Skin epidermis (tissue), 12 donors: ENCODE measurements around the gene DAGLA.

Experiments used
- H3K27ac ChIP-seq, 21 experiments: fragments of 200-600 bp; sonication (generic) in 11 of 21; one replicate each; pipeline ENCODE4 v1.5.0; 2020; ENCODE audit warnings: mild to moderate bottlenecking in 3 of 21, inconsistent platforms in 2 of 21, moderate library complexity in 2 of 21
- H3K4me3 ChIP-seq, 7 experiments: fragments of 200-600 bp; sonication (generic) in 2 of 7; one replicate each; pipeline ENCODE4 v1.5.0; 2020; ENCODE audit warnings: inconsistent platforms in 2 of 7, mild to moderate bottlenecking in 2 of 7, moderate library complexity in 1 of 7

DAGLA gene

DNA sequence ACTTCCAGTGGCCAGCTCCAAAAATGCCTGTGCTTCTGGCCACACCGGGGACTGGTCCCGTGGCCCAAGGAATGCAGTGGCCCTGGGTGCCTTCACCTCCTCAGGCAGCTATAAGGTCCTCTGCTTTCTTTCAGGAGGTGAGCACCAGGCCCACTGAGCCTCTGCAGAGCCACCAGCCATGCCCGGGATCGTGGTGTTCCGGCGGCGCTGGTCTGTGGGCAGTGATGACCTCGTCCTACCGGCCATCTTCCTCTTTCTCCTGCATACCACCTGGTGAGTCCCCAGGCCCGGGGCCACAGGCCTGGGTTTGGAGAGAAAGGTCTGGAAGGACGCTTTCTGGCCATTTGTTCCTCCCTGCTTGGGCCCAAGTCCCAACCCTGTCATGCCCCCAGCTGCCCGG lies 39.8 kb downstream of the DAGLA start:
- no peak overlapping the region for H3K27ac ChIP-seq
- H3K4me3 ChIP-seq, result no peak overlapping the region

DNA sequence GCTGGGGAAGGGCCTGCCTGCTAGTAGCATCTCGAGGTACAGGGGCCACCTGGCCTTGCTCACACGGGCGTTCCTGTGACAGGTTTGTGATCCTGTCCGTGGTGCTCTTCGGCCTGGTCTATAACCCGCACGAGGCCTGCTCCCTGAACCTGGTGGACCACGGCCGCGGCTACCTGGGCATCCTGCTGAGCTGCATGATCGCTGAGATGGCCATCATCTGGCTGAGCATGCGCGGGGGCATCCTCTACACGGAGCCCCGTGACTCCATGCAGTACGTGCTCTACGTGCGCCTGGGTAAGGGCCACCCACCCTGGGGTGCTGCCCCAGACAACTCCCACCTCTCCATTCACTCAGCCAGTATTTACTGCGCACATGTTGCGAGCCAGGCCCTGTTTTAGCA lies 40.4 kb downstream of the DAGLA start:
- Histone ChIP-seq H3K27ac (no peak overlapping the region), H3K4me3 (no peak overlapping the region)

DNA sequence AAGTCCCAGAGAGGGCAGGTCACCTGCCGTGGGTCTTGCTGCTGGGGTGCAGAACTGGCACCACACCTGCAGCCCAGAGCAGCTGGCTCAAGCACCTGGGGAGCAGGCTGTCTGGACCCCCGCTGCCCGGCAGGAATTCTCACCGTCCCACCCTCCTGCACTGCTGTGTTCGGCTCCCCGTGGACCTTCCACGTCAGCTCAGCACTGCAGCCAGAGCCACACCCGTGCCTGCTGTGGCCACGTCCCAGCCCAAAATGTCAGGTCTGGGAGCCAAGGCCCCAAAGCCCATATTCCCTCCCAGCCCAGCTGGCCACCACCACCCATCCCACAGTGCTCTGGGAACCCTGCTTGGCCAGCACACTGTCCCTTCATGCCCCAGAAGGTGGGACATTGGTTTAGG lies 44.2 kb downstream of the DAGLA start:
- Histone ChIP-seq H3K4me3 (no peak overlapping the region), H3K27ac (no peak overlapping the region)

DNA sequence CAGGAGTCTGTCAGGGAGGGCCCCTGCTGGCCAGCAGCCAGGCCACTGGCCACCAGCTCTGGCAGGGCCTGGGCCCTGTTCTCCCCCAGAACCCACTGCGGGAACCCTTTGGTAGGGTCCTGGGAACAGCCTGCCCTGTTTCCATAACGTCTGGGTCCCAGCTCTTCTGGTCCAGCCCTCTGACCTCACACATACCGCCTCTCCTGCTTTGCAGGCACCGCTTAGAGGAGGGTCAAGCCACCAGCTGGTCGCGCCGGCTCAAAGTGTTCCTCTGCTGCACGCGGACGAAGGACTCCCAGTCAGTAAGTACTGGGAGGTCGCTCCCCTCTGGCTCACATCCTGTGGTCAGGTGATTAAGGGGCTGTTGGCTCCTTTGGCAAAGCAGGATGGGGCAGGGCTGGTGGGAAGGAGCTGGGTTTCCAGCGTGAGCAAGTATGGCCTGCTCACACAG lies 45.6 kb downstream of the DAGLA start:
- H3K27ac ChIP-seq, result no peak overlapping the region
- H3K4me3 ChIP-seq, result no peak overlapping the region

DNA sequence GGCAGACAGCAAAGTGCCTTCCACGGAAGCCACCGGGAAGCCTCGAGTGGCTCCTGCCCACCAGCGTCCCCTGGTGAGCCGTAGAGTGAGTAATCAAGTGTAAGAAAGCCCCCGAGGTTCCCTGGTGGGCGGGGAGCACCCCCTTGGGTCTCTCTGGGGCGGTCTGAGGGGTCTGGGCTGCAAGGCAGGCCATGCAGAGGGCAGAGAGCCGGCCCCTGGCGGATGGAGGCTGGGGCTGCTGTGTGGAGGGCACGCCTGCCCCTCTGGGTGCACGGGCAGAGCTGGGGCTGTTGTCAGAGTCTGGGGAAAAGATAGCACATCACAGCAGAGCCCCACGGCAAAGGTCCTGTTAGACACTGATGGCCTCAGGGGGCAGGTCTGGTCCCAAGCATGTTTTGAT lies 46.6 kb downstream of the DAGLA start:
- Histone ChIP-seq H3K4me3 (no peak overlapping the region), H3K27ac (no peak overlapping the region)

DNA sequence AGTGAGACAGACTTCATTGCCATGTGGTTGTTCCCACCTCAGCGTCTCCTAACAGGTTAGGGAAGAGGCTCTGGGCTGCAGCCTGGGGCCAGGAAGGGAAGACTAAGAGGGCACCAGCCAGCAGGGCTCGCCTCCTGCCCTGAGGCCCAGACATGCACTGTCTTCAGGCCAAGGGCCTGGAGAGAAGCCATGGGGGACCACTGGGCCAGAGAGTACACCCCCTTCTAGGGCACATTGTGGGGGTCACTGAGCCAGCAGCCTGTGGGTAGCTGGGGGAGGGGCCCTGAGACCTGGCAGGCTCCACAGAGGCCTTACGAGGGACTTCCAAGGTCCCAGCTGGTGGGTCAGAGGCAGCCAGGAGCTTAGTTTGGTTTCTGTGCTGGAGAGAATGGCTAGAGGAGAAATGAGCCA lies 47.2 kb downstream of the DAGLA start:
- no peak overlapping the region for H3K27ac ChIP-seq
- H3K4me3 ChIP-seq, result no peak overlapping the region

DNA sequence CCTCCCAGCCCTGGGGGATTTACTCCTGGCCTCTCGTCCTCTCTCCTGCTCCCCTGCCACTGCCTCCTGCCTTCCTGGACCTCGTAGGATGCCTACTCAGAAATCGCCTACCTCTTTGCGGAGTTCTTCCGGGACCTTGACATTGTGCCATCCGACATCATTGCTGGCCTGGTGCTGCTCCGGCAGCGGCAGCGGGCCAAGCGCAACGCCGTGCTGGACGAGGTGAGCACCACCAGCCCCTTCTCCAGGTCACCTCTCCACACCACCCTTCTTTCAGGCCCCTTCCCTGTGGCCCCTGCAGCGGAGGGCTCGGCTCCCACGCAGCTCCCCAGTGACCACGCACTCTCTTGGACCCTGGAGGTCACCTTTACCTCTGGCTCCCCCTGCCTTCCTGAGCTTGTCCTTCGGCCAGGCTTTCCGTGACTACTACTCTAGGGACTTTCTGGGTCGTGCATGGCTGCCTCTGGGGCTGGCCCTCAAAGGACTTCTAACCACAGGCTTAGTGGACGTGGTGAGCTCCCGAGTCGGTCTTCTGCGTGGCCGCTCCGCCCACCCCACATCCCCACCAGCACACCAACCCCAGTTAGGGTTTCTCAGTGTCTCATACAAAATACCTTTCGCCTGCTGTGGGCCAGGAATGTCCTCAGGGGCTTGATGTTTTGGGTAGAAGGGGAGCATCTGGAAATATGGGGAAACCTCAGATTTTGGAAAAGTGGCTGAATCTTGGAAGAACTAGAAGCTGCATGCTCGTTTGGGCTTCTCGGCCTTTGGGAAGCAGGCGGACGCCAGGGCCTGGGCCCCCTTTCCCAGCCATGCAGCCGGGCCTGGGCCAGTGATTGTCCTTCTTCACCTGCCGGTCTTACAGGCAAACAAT lies 48.1 kb downstream of the DAGLA start:
- Histone ChIP-seq H3K4me3 (no peak overlapping the region), H3K27ac (no peak overlapping the region)

DNA sequence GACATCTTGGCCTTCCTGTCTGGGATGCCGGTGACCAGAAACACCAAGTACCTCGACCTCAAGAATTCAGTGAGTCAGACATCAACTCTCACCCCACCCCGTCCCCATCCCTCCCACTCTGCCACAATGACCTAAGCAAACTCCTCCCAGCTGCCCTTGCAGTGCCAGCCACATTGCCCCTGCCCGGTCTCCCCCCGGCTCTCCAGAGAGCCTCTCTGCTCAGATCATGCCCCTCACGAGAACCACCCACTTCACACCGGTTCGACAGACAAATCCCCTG lies 48.7 kb downstream of the DAGLA start:
- Histone ChIP-seq H3K4me3 (no peak overlapping the region), H3K27ac (no peak overlapping the region)

DNA sequence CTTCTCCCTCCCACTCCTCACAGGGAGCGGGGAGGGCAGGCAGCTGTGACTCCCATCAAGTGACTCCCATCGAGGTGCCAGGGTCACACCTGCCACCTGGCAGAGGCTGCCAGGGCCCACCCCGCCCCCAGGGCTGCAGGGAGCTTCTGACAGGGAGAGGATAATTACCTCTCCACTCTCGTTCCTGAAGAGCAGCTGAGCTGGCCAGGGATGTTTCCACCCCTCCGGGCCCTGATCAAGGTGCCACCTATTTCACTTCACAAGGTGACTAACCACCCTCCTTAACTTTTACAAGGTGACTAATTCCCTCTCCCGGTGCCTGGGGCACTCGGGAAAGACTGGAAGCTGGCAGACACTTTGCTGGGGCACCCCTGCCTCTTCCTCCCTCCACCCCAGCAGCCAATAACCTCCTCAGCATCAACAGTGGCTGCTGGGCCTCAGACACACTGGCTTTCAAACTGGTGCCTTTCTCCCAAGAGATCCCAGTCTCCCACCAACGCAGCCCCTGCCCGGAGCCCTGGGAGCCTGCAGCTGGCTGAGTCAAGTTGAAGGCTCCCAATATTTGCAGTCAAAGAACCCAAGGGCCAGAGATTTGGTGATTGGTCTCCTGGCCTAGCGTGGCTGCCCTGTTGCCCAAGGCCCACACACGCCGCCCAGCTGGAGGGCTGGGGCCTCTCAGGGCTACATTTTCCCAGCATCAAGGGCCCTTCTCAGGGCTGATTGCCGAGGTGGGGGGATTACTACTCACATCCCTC lies 50.2 kb downstream of the DAGLA start:
- H3K4me3 ChIP-seq, result no peak overlapping the region
- no peak overlapping the region for H3K27ac ChIP-seq

DNA sequence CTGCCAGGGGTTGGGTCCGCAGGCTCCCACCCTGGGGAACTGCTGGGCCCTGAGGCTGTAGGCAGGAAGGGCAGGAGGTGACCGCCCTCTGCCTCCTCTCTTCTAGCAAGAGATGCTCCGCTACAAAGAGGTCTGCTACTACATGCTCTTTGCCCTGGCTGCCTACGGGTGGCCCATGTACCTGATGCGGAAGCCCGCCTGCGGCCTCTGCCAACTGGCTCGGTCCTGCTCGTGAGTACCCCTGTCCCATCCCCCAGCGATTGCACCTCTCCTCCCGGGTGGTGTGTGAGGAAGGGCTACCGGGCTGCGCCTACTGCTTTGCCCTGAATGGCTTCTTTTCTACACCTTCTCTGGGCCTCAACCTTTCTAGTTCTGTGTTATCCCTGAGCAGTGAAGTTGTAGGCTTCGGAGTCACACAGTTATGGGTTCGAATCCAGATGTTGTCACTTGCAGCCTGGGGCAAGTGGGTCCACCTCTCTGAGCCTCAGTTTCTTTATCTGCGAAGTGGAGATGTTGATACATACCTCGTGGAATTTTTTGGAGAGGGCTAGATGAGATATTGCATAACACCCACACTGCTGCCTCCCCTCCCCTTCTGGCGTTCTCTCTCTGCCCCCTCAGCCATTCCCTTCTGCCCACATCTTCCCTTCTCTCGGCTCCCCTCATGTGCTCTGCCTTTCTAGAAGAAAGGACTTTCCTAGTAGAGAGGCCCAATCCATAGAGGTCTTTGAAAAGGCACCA lies 51.2 kb downstream of the DAGLA start:
- peak overlapping the region in 1 of 21 experiments; percentile 12 for H3K27ac ChIP-seq
- H3K4me3 ChIP-seq, result no peak overlapping the region

DNA sequence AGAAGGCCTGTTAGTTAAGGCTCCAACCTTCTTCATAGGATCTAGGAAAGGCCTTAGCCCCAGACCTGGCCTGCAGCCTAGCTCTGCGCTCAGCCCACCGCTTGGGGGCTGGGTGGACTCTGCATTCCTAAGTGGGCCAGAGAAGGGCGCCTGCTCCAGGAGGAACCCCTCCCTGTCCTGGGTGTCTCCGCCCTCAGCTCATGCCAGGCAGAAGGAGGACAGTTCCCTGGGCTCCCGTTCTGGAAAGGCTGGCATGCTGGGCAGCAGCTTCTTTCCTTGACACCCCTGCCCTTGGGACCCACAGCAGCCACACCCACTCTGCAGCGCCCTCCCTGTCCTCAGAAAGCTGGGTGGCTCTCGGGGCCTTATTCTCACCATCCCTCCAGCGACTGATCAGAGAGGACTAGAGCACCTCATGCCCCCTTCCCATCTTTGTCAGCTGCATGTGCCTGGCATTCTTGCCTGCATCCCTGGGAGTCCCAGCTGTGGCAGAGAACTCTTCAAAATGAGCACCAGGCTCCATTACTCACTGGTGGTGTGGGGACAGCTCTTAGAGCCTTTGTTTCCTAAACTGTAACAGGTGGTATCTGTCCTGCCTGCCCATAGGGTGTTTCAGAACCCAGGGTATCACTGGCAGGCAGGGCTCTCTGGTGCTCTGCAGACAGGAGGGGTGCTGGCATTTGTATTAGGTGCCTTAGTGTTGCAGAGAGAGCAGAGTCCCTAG lies 51.9 kb downstream of the DAGLA start:
- H3K4me3 ChIP-seq, result no peak overlapping the region
- H3K27ac ChIP-seq, result peak overlapping the region in 1 of 21 experiments; percentile 12

DNA sequence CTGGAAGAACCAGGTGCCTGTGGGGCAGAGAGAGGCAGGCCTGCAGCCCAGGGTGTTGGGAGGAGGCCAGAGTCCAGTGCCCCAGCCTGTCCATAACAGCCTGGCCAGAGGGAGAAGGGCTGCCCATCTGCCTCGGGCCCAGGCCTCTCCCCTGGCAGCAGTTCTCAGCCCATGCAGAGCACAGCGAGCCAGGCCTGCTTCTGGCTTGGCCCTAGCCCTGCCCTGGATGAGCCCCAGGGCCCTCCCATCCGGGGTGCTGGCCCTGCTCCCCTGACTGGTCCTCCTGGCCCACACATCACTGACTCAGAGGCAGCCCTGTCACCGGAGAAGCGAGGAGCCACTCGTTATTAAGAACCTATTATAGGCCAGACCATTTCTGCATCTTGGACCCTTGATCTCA lies 52.5 kb downstream of the DAGLA start:
- Histone ChIP-seq H3K4me3 (no peak overlapping the region), H3K27ac (peak overlapping the region in 2 of 21 experiments; percentile 29 to 70)

DNA sequence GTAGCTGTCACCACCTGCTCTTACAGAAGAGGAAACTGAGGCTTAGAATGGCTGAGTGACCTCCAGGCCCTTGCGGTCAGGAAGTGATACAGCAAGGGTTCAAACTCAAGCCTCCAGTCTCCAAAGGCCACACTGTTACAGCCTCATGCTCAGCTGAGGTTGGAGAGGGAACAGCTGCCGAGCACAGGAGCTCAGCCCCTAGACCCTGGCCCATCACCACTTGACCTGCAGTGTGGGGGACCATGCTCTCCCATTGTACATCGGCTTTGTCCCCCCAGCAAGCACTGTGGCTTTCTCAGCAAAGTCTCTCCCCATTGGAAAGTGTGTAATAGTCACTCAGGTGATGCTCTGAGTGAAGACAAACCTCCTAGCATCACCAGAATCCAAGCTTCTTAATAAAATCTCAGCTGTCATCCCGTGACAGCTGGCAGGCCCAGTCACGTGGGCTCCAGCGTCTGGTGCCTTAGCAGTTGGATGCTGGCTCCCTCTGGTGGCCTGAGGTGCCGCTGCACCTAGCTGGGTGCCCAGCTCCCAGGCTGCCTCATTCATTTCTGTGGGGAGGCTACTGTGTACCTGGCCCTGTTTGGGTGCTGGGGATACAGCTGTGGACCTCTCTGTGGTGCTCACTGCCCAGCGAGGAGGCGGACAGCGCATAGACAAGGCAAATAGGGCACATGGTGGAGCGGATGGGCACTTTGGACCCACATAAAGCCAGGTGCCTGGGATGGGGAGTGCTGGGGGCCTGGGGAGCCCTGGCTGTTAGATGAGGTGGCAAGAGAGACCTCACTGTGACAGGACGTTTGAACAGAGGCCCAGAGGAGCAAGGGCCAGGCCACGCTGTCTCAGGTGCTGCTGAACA lies 53.2 kb downstream of the DAGLA start:
- Histone ChIP-seq H3K4me3 (no peak overlapping the region), H3K27ac (peak overlapping the region in 1 of 21 experiments; percentile 70)

DNA sequence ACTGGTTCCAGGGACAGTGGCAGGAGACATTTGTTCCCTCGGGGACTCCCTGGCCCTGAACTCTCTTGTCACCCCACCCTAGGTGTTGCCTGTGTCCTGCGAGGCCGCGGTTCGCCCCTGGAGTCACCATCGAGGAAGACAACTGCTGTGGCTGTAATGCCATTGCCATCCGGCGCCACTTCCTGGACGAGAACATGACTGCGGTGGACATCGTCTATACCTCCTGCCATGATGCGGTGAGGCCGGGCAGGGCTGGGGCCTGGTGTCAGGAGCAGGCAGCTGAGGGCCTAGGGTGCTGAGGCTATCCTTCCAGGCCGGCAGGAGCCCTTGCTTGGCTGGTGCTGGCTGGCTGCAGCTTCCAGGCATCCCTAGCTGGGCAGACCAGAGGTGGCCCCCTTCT lies 54.6 kb downstream of the DAGLA start:
- H3K27ac ChIP-seq, result no peak overlapping the region
- H3K4me3 ChIP-seq, result no peak overlapping the region

DNA sequence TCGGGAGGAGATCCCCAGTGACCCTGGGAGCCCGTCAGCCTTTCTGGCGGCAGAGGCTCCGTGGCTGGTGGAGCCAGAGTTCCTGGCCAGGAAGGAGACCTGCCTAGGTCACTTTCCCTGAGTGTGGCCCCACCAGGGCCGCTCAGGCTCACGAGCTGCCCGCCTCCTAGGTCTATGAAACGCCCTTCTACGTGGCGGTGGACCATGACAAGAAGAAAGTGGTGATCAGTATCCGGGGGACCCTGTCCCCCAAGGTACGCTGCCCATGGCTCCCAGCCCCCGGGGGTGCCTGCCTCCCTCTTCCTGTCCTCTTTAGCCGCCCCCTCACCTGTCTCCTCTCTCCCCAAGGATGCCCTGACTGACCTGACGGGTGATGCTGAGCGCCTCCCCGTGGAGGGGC lies 55.2 kb downstream of the DAGLA start:
- H3K27ac ChIP-seq, result no peak overlapping the region
- H3K4me3 ChIP-seq, result no peak overlapping the region

DNA sequence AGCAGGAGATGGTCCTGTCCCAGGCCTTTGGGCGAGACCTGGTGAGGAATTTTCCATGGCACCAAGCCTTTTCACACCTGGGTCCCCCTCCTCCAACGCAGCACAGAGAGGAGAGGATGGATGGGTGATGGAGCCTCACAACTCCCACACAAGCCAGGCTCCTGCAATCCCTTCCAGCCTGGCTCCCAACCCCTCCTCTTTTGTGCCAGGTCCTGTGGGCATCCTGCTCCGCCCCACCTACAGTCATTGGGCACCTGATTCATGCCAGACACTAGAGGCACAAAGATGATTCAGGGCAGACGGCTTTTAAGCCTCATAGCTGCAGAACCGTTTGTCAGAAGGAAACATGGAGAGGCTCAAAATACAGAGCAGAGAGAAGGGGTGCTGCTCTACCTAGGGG lies 56.1 kb downstream of the DAGLA start:
- H3K27ac ChIP-seq, result no peak overlapping the region
- no peak overlapping the region for H3K4me3 ChIP-seq

DNA sequence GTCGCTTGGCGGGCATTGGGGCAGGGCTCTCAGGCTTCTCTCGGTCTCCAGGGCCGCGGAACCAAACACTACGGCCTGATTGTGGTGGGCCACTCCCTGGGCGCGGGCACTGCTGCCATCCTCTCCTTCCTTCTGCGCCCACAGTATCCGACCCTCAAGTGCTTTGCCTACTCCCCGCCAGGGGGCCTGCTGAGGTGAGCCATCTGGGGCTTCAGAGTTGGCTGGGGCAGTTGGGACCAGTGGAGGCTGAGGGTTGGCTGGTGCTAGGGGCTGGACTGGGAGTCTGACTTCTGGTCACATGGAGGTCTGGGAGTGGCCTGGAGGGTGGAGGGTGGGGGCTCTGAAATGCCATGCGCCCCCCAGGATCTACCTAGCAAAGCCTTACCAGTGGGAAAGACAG lies 56.9 kb downstream of the DAGLA start:
- Histone ChIP-seq H3K27ac (no peak overlapping the region), H3K4me3 (no peak overlapping the region)

DNA sequence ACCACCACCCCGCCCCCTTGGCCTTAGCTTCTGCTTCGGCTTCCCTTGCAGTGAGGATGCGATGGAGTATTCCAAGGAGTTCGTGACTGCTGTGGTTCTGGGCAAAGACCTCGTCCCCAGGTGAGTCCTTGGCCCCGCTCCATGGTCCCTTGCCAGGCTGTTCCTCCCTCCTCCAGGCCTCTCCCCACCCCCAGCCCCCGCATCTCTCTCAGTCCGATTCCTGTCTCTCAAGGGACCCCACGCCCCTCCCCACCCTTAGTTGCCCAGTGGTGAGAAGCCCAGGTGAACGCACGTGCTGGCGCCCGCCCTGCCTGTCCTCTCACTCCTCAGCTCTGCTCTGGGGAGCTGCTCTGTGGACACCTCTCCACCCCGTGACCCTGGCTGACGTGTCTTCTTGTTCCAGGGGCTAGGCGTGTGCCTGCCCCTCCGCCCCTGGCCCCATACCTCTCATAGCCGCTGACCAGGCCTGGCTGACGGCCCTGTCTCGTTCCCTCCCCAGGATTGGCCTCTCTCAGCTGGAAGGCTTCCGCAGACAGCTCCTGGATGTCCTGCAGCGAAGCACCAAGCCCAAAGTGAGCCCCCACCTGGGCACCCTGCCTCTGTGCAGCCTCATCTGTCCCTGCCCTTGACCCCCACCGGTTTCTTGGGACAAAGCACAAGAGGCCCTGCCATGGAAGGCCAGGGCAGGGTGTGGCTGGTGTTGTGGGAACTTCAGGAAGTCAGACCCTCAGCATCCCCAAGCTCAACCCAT lies 57.6 kb downstream of the DAGLA start:
- no peak overlapping the region for H3K4me3 ChIP-seq
- H3K27ac ChIP-seq, result no peak overlapping the region
